Brain pericyte (primary cell): ENCODE measurements around the gene PLCB2.
A peak's percentile ranks its signal among the peaks of the same experiment; 100 is the strongest.

Experiments used
- DNase-seq: peaks from one replicate; pipeline ENCODE4 v3.0.0-alpha.2; 2012; ENCODE audit warnings: low read depth, low spot score

PLCB2 gene

DNA sequence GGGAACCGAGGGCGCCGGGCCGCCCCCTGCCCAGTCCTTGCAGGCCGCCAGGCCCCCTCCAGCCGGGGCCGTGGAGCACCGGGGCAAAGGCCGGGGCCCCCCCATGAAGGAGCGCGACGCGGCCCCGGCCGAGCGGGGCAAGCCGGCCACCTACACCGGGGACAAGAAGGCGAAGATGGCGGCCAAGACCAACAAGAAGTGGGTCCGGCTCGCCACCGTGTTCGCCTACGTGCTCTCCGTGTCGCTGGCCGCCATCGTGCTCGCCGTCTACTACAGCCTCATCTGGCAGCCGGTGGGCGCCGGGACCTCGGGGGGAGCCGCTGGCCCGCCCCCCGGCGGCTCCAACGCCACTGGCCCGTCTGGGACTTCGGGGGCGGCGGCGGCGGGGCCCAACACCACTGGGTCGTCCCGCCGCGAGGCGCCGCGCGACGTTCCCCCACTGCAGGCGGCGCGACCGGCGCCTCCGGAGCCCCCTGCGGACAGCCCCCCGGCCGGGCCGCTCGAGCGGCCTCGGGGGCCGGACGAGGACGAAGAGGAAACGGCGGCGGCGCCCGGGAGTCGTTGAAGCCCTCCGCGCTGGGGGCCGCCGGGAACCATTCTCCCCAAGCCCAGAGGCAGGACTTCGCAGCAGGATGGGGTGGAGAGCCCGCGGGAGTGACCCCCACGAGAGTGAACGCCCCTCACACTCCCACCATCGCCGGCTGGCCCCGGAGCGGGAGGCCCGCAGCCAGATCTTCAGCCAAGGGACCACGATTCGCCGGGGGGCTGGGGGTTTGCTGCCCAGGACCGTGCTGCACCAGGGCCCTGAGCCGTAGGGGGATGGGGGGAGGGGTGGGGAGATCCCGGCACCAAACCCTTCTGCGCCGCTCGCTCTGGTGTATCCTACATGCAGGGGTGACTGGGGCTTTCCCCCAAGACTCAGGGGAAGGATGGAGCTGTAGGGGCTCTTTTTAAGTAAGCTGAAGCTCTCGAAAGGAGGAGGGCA is 16.5 kb upstream of the PLCB2 start:
- no peak for DNase-seq

- peak; percentile 92 for DNase-seq
Measured at GRCh38 chr15:40323239-40323952, 15.7 kb upstream of the PLCB2 start, which contains the start of gene INAFM2. Gene INAFM2, plus strand, starts transcription at chr15:40323692. Its CDS starts 364 bp downstream, at chr15:40324056.

- peak; percentile 70 for DNase-seq
Measured at GRCh38 chr15:40322531-40323238, 14.9 kb upstream of the PLCB2 start.

DNA sequence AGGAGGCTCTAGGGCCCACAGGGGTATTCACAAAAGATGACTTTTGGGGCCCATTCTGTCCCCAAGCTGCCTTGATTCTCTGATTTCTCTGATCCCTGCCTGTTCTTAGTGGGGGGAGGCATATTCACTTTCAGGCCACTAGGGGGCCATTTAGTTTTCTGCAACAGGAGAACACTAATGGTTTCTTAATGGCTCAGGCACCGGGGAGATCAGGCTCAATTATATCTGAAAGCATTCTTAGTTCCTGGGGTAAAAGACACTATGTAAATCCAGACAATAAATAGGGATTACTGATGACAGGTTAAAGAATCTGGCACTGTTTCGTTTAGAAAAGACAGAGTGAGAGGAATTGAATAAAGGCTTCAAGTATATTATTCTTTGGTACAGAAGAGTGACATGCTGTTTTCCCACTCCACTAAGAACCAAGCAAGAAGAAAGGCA is 13.2 kb upstream of the PLCB2 start:
- no peak for DNase-seq

DNA sequence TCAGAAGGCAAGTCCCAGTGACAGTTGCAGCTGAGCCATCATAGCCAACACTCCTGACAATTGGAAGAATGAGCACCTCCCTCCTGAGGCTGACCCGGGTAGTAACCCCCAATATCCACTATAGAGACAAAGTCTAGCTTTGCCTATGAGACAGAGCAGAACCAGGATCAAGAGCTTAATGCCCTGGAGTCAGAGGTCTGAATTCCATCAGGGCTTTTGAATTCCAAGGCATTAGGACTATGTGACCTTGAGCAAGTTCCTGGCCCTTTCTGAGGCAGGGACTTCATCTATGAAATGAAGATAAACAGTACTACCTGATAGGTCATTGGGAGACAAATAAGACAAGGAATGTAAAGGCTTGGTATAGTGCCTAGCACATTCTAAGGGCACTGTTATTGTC is 12.7 kb upstream of the PLCB2 start:
- DNase-seq: no peak

GRCh38 chr15:40317580-40317979 is 9.8 kb upstream of the PLCB2 start:
- no peak for DNase-seq

GRCh38 chr15:40316931-40317330 is 9.2 kb upstream of the PLCB2 start:
- DNase-seq: no peak

- DNase-seq: no peak
Measured at GRCh38 chr15:40314723-40315276, 7.1 kb upstream of the PLCB2 start.

GRCh38 chr15:40313531-40314398 is 6.0 kb upstream of the PLCB2 start:
- no peak for DNase-seq

DNA sequence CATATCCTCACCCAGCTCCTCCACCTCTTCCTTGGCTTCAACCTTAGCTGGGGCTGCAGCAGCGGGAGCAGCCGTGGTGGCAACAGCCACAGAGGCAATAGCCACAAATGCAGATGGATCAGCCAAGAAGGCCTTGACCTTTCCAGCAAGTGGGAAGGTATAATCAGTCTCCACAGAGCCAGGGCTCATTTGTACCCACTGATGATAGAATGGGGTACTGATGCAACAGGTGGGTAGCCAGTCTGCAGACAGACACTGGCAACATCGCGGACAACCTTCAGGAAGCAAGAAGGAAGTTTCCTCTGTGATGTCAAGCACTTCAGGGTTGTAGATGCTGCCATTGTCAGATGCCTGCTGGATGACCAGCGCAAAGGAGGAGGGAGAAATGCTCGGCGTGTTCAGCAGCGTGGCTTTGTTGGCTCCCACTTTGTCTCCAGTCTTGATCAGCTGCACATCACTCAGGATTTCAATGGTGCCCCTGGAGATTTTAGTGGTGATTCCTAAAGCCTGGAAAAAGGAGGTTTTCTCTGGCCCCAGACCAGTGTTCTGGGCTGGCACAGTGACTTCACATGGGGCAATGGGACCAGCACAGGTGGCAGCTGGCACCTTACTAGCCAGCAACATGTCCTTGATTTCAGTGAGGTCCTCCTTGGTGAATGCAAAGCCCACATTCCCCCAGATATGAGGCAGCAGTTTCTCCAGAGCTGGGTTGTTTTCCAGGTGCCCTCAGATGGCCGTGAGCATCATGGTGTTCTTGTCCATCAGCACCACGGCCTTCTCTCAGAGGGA is 4.8 kb upstream of the PLCB2 start:
- no peak for DNase-seq

DNA sequence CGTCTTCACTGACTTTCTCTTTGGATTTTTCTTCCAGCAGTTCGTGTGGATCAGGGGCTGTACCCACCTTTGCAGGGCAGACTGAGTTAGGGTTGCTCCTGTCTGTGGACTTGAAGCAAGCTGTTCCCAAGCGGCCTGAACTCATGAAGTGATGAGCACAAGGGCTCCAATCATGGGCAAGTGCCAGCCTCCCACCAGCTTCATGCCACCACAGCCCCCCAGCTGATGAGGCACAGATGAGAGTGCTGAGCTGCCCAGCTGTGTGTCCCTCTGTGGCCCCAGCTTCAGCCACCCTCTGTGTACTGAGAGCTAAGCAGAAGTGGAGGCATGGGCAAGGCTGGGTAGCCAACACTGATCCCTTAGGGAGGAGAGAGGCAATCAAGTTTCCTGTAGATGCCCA is 3.3 kb upstream of the PLCB2 start:
- DNase-seq: no peak

DNA sequence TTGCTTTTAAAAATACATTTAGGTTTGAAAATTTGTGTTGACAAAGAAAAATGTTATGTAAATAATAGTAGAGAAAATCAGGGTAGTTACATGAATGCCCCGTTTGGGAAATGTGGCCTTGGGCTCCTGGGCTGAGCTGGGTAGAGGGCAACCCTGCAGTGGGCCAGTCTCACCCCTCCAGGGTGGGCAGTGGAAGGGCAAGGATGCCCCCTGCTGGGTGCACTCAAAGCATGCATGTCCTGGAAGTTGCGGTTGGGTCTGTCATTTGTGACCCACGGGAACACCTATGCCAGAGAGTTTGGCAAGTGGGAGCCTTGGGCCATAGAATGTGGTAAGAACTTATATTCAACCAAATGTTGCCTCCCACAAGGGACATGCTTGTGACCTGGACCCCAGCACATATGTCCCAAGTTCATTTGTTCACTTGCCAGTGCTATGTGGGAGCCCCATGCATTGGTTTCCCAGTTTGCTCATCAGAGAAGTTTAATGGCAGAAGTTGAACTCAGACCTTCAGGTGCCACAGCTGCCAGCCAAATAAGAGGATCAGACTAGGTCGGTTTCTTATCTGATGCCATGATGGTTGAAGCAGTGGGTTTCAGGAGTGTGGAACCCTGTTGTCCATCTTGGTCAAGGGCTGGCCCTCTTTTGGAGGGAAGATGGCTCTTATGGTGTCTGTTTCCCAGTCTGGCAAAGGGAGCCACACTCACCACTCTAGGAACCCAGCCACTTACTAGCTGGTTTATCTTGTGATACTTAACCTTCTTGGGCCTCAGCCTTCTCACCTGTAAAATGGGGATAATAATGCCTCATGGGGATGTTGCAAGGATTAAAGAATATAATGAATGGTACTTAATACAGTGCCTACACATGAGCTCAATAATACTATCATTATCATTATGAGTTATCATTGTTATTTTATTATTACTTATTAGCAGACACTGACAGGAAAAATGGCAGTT is 2.5 kb upstream of the PLCB2 start:
- DNase-seq: no peak

GRCh38 chr15:40309344-40309862 is 1.7 kb upstream of the PLCB2 start:
- DNase-seq: no peak

DNA sequence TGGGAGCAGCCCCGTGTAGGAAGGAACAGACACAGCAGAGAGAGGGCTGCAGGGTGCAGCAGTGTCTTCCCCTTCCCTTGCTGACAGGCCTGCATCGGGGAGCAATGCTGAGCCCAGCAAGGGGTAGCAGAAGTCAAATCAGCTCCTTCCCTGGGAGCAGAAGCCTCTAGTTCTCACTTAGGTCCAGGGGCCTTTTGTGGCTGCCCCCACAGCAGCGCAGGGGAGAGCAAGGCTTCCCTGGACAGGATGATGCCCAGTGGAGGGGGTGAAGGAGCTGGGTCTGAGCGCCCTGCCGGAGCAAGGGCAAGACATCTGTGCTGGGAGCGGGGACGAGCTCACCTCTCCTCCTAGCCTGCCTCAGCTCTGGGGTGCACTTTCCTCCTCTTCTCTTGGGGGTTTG is 827 bp downstream of the PLCB2 start:
- no peak for DNase-seq

- no peak for DNase-seq
Measured at GRCh38 chr15:40306371-40306770, 1.4 kb downstream of the PLCB2 start.

- DNase-seq: no peak
Measured at GRCh38 chr15:40305281-40305680, 2.5 kb downstream of the PLCB2 start.

DNA sequence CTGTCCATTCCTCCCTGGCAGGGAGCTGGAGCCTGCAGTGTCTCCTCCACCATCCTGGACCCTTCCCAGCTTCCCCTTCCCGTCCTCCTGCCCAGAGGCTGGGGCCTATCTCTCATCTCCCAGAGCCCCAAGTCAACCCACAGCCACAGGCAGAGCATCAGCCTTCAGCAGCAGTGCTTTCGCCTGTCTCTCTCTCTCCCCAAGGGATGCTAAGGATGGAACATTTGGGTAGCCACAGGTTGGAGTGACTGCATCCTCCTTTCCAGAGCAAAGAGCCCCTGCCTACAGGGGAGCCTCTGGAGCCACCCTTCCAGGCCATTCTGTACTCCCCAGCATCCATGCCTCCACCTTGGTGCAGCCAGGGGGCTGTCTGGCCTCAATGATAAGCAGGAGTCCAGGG is 4.2 kb downstream of the PLCB2 start:
- no peak for DNase-seq

- DNase-seq: no peak
Measured at GRCh38 chr15:40302981-40303380, 4.8 kb downstream of the PLCB2 start.
